HG03060 (cell line): Measurements from ENCODE around the gene LRMDA.
"Not testable (repeated sequence)": the region's sequence is repeated elsewhere in the genome, so short reads cannot be mapped to it uniquely, and the experiment has no call there.

ENCODE experiments used
- ATAC-seq: cut with Tn5 transposase; IDR thresholded peaks from one replicate; pipeline ENCODE4 v1.9.1; 2021; ENCODE audit warnings: low read depth, moderate number of reproducible peaks; ENCODE audit not compliant: unreplicated experiment

LRMDA gene

GRCh38 chr10:75726522-75727483 lies 295.4 kb downstream of the LRMDA start:
- no peak for ATAC-seq

GRCh38 chr10:75730847-75731246 lies 299.4 kb downstream of the LRMDA start:
- ATAC-seq = no peak

- ATAC-seq = no peak
Measured at GRCh38 chr10:75733135-75733890, 301.9 kb downstream of the LRMDA start.

DNA sequence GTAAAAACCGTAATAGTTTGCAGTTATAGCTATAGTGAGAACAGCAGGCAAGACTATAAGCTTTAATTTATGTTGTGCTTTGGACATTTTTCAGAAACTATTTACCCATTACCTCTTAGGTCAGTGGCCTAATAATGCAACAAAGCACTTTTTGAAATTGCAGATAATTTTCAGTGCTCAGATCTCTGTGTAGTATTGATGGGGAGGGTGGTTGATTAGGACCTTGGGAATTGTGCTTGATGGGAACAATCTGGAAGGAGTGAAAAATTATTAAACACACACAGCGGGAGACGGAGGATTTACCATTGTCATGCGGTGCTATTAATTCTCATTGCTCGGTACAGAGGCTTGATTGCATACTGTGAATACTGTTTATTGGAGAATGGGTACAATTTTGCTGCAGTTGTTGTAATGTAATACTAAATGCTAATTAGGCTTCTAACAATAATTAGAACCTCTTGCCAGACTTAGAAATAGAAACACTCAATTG lies 304.8 kb downstream of the LRMDA start:
- no peak for ATAC-seq

DNA sequence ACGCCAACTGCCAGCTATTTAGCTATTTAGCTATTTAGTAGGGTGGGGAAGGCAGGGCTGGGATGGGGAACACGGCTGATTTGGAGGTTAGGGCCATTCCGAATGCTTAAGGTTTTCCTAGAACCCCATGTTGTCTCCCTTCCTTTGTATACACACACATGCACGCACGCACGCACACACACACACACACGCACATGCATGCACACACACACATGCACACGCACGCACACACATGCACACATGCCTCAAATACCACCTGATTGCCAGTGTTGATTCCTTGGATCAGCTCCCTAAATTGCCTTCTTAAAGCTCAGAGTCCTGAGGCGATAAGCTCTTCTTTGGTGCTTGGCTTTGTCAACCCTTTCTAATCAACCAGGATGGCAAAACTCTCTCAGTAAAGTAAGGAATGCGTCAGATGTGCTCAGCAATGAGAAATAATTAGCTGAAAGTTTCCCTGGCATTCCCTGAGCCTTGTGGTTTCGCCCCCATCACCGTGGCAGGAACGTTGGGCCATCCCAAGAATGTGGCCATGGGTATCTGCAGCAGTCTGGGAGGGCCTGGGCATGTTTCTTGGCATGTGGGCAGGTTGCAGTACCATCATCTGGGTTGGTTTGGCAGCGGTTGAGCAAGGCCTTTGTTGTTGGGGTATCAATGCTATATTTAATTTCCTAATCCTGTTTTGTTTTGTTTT lies 305.6 kb downstream of the LRMDA start:
- no peak for ATAC-seq

DNA sequence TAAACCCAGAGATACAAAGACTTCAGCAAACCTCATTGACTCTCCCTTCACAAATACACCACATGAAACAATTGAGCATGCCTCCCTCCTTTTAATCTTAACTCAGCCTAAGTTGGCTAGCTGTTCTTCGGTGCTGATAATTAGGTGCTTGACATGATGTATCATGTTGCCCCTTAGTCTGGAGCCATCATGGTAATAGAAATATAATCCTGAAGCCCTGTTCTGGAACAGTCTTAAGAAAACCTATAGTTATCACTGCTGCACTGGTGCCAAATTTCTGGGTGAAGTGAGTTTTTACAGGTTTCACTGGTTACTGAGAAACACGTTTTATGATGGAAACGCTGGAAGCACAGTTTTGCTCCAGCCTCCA lies 306.1 kb downstream of the LRMDA start:
- no peak for ATAC-seq

DNA sequence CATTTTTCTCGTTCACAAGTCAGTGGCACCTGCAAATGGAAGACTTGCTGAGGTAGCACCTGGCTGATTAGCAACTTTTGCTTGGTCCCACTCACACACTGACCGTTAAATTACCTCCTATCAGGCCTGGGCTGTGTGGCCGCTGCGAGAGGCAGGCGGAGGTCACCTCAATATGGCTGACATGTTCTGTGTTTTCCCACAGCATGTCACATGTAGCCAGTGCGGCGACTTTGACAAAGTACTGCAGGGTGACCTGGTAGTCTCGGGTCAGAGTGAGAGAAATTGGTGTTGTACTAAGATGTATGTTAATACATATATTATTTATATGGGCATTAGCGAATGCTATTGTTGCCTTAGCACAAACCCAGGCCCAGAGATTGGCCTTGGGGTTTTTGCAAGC lies 307.5 kb downstream of the LRMDA start:
- no peak for ATAC-seq

DNA sequence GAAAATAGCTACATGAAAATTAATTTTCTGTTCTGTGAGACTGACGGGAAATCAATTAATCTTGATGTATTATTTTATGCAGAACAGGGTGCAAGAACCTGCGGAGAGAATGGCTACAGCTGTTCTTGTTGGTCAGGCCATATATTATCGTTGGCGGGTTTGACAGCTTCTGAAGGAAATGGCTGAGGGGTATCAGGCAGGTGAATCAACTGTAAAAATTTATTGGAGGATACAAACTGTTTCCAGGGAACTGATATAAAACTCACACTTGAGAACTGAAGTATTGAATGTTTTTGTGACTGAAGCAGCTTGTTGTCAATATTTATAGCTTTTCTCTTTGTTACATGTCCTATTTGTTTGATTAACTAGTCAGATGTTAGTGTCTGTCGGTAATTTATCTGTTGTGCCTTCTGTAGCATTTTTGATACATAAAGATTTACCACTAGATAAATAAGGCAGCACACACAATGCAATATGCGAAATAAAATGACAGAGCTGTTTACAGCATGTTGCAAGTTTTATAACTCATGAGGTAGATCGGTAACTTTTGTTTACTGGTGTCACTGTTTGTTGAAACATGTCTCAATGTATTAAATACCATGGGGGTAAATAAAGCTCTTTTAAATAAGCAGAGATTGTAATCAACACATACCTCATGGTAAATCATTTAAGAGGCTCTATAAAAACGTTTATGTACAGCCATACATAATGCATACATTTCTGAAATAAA lies 308.2 kb downstream of the LRMDA start:
- ATAC-seq = no peak

- no peak for ATAC-seq
Measured at GRCh38 chr10:75740541-75740940, 309.1 kb downstream of the LRMDA start.

GRCh38 chr10:75742355-75742754 lies 310.9 kb downstream of the LRMDA start:
- no peak for ATAC-seq

- no peak for ATAC-seq
Measured at GRCh38 chr10:75743291-75743778, 311.9 kb downstream of the LRMDA start.

GRCh38 chr10:75744261-75744660 lies 312.8 kb downstream of the LRMDA start:
- no peak for ATAC-seq

- ATAC-seq = no peak
Measured at GRCh38 chr10:75746356-75746755, 314.9 kb downstream of the LRMDA start.

DNA sequence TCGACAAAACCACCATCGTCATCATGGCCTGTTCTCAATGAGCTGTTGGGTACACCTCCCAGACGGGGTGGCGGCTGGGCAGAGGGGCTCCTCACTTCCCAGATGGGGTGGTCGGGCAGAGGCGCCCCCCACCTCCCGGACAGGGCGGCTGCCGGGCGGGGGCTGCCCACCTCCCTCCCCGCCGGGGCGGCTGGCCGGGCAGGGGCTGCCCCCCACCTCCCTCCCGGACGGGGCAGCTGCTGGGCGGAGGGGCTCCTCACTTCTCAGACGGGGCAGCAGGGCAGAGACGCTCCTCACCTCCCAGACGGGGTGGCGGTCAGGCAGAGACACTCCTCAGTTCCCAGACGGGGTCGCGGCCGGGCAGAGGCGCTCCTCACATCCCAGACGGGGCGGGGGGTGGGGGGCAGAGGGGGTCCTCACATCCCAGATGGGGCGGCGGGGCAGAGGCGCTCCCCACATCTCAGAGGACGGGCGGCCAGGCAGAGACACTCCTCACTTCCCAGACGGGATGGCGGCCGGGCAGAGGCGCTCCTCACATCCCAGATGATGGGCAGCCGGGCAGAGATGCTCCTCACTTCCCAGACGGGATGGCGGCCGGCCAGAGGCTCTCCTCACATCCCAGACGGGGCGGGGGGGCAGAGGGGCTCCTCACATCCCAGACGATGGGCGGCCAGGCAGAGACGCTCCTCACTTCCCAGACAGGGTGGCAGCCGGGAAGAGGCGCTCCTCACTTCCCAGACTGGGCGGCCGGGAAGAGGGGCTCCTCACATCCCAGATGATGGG lies 318.9 kb downstream of the LRMDA start:
- ATAC-seq = not testable (repeated sequence)

DNA sequence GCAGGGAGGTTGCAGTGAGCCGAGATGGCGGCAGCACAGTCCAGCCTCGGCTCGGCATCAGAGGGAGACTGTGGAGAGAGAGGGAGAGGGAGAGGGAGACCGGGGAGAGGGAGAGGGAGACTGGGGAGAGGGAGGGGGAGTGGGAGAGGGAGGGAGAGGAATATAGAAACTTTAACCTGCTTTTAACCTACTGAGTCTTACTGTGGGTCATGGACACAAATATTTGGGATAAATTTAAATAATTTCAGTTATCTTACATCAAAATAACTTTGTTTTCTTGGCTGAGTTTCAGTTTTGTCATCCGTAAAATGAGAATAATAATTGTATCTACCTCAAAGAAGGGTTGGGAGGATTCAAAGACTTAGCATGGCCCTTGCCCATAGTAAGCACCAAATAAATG lies 319.8 kb downstream of the LRMDA start:
- no peak for ATAC-seq

- ATAC-seq = no peak
Measured at GRCh38 chr10:75753621-75754020, 322.2 kb downstream of the LRMDA start.

GRCh38 chr10:75754096-75754831 lies 322.8 kb downstream of the LRMDA start:
- no peak for ATAC-seq

- ATAC-seq = no peak
Measured at GRCh38 chr10:75755528-75755927, 324.1 kb downstream of the LRMDA start.

DNA sequence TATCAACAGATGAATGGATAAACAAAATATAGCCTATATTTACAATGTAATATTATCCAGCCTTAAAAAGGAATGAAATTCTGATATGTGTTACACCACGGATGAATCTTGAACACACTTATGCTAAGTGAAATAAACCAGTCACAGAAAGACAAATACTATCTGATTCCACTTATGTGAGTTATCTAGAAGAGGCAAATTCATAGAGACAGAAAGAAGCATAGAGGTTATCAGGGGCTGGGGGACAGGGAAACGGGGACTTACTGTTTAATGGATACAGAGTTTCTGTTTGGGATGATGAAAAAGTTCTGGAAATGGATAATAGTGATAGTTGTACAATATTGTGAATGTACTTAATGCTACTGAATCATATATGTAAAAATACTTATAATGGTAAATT lies 329.9 kb downstream of the LRMDA start:
- no peak for ATAC-seq
